GM23248 (cell line): ENCODE measurements around the gene AP1G2. TPM values are rescaled to one million over a fixed set of nuclear protein-coding genes. Genes with fewer than 3 reads are reported as not detected.

ENCODE experiments used
- DNase-seq: peaks from one replicate; pipeline ENCODE4 v3.0.0-alpha.2; 2015
- H2AFZ ChIP-seq: fragments of 200-600 bp; sonication (generic); 2 replicates; pipeline ENCODE4 v1.6.1; 2016; ENCODE audit warnings: antibody characterized with exemption
- H3F3A ChIP-seq: fragments of 200-600 bp; sonication (generic); 2 replicates; pipeline ENCODE4 v1.6.1; 2016; ENCODE audit warnings: mild to moderate bottlenecking, antibody characterized with exemption, mixed run types; ENCODE audit not compliant: insufficient read depth
- H3K27ac ChIP-seq: fragments of 200-600 bp; sonication (generic); 2 replicates; pipeline ENCODE4 v1.5.1; 2016; ENCODE audit warnings: mild to moderate bottlenecking
- H3K27me3 ChIP-seq: fragments of 200-600 bp; sonication (generic); replicated peaks from 2 replicates; pipeline ENCODE4 v1.6.1; 2016; ENCODE audit warnings: mild to moderate bottlenecking; ENCODE audit not compliant: insufficient read depth
- H3K36me3 ChIP-seq: fragments of 200-600 bp; sonication (generic); 2 replicates; pipeline ENCODE4 v1.6.1; 2016; ENCODE audit warnings: low read depth, mild to moderate bottlenecking
- H3K4me1 ChIP-seq: fragments of 200-600 bp; sonication (generic); 2 replicates; pipeline ENCODE4 v1.6.1; 2016; ENCODE audit warnings: mild to moderate bottlenecking; ENCODE audit not compliant: insufficient read depth
- H3K4me2 ChIP-seq: fragments of 200-600 bp; sonication (generic); one replicate; pipeline ENCODE4 v1.6.1; 2016; ENCODE audit warnings: mild to moderate bottlenecking; ENCODE audit not compliant: unreplicated experiment
- H3K4me3 ChIP-seq: fragments of 200-600 bp; sonication (generic); 2 replicates; pipeline ENCODE4 v1.5.1; 2016; ENCODE audit warnings: mild to moderate bottlenecking
- H3K79me2 ChIP-seq: fragments of 200-600 bp; sonication (generic); 2 replicates; pipeline ENCODE4 v1.6.1; 2016; ENCODE audit warnings: mild to moderate bottlenecking; ENCODE audit not compliant: insufficient read depth
- H3K9ac ChIP-seq: fragments of 200-600 bp; sonication (generic); 2 replicates; pipeline ENCODE4 v1.6.1; 2016; ENCODE audit warnings: mild to moderate bottlenecking
- H3K9me2 ChIP-seq: fragments of 200-600 bp; sonication (generic); 2 replicates; pipeline ENCODE4 v1.6.1; 2016; ENCODE audit warnings: mixed run types, mild to moderate bottlenecking, moderate library complexity; ENCODE audit not compliant: insufficient read depth
- H3K9me3 ChIP-seq: fragments of 200-600 bp; sonication (generic); one replicate; pipeline ENCODE4 v1.6.1; 2017; ENCODE audit warnings: low read depth
- H4K20me1 ChIP-seq: fragments of 200-600 bp; sonication (generic); 2 replicates; pipeline ENCODE4 v1.6.0; 2016; ENCODE audit not compliant: insufficient read depth
- EZH2 ChIP-seq: fragments of 200-600 bp; sonication (generic); IDR thresholded peaks from 2 replicates; pipeline ENCODE4 v1.6.1; 2018; ENCODE audit warnings: antibody characterized with exemption, mild to moderate bottlenecking; ENCODE audit not compliant: insufficient read depth, poor library complexity, severe bottlenecking
- EZH2phosphoT487 ChIP-seq: fragments of 200-600 bp; sonication (generic); IDR thresholded peaks from 2 replicates; pipeline ENCODE4 v1.6.1; 2018; ENCODE audit warnings: antibody characterized with exemption, moderate library complexity, mild to moderate bottlenecking, low read depth; ENCODE audit not compliant: insufficient read depth
- WGBS, 2 experiments: methylation state at CpG; one replicate each; pipeline ENCODE4 v1.1.6; 2015 to 2017; ENCODE audit warnings: low lambda C conversion rate in 2 of 2, low coverage in 1 of 2; ENCODE audit errors: missing lambda C conversion rate in 2 of 2; 5-methylcytosine and 5-hydroxymethylcytosine counted together
- in situ Hi-C: fragments of 300-500 bp; cut with MboI; formaldehyde crosslinking; loops from 2 replicates; pipeline ENCODE4 v1.15.0; 2020
- polyA plus RNA-seq: library from polyadenylated mRNA; unstranded; fragments of >200 nt; fragmentation: Nextera tagmentation; extraction: Ambion mirVana; gene quantifications from 2 replicates; pipeline ENCODE4 v1.2.1, GENCODE V29; 2016
- total RNA-seq: library from RNA; depleted of rRNA; stranded (reverse); fragments of >200 nt; shearing (Covaris generic); gene quantifications from 2 replicates; pipeline ENCODE4 v1.2.3, GENCODE V29; 2014

The AP1G2 gene
- total and polyA plus RNA-seq, 2 experiments from 2014 or later, result 10.2 to 13.7 TPM

DNA sequence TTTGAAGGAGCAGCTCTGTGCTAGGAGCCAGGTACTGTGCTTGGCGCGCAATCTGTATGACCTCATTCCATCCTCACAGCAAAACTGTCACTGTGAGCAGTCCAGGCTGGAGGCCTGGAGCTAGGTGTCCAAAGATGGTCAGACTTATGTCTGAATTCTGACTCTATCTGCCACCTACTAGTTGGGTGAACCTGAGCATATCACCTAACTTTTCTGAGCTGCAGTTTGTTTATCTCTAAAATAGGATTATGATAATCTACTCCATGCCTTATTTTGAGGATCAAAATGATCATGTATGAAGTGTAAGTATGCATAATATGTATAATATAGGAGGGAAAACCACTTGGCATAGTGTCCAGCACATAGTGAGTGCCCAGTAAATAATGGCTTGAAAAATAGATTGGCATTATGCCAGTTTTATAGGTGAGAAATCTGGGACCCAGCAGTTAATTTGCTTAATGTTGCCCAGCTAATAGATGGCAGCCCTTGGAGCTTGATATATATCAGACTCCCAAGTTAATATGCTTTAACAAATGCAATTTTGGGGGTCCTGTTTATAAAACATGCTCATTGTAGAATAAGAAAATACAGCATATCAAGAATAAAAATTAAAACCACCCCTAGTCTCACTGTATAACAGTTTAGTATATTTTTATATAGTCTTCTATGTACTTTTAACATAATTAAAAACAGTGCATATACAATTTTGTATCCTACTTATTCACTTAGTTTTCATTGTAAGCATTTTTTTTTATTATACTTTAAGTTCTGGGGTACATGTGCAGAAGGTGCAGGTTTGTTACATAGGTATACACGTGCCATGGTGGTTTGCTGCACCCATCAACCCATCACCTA is 15.5 kb upstream of the AP1G2 start:
- Histone ChIP-seq H3K9ac (no peak overlapping the region), H3K79me2 (no peaks in the 10 kb centered on the region), H3K27me3 (peaks cover 18% of the 10 kb centered on the region), H4K20me1 (no peaks in the 10 kb centered on the region), H3K4me3 (no peak overlapping the region), H3K9me3 (no peaks in the 10 kb centered on the region), H3K36me3 (no peaks in the 10 kb centered on the region), H2AFZ (no peak overlapping the region), H3K4me2 (no peak overlapping the region), H3F3A (no peaks in the 10 kb centered on the region), H3K27ac (no peak overlapping the region), H3K4me1 (no peaks in the 10 kb centered on the region), H3K9me2 (no peaks in the 10 kb centered on the region)
- no peak for DNase-seq
- in situ Hi-C loops, result no loop called here
- WGBS, 2 experiments, result 63 to 67% methylated on average over 3 of the region's 3 CpGs
- TF ChIP-seq EZH2 (no peak), EZH2phosphoT487 (no peak)

GRCh38 chr14:23580948-23581281 is 13.3 kb upstream of the AP1G2 start:
- no peaks in the 10 kb centered on the region for H3K9me3 ChIP-seq
- no peak overlapping the region for H2AFZ ChIP-seq
- H3F3A ChIP-seq, result no peaks in the 10 kb centered on the region
- 82 to 95% methylated on average over 6 to 8 of the region's 8 CpGs for WGBS, 2 experiments
- in situ Hi-C loops, result no loop called here
- no peaks in the 10 kb centered on the region for H3K9me2 ChIP-seq
- H3K27me3 ChIP-seq, result peaks cover 36% of the 10 kb centered on the region
- H3K36me3 ChIP-seq, result no peaks in the 10 kb centered on the region
- no peaks in the 10 kb centered on the region for H4K20me1 ChIP-seq
- H3K4me2 ChIP-seq, result no peak overlapping the region
- H3K9ac ChIP-seq, result no peak overlapping the region
- no peak for DNase-seq
- no peak for TF ChIP-seq EZH2phosphoT487
- no peak for TF ChIP-seq EZH2
- H3K4me3 ChIP-seq, result no peak overlapping the region
- no peaks in the 10 kb centered on the region for H3K4me1 ChIP-seq
- no peaks in the 10 kb centered on the region for H3K79me2 ChIP-seq
- no peak overlapping the region for H3K27ac ChIP-seq

DNA sequence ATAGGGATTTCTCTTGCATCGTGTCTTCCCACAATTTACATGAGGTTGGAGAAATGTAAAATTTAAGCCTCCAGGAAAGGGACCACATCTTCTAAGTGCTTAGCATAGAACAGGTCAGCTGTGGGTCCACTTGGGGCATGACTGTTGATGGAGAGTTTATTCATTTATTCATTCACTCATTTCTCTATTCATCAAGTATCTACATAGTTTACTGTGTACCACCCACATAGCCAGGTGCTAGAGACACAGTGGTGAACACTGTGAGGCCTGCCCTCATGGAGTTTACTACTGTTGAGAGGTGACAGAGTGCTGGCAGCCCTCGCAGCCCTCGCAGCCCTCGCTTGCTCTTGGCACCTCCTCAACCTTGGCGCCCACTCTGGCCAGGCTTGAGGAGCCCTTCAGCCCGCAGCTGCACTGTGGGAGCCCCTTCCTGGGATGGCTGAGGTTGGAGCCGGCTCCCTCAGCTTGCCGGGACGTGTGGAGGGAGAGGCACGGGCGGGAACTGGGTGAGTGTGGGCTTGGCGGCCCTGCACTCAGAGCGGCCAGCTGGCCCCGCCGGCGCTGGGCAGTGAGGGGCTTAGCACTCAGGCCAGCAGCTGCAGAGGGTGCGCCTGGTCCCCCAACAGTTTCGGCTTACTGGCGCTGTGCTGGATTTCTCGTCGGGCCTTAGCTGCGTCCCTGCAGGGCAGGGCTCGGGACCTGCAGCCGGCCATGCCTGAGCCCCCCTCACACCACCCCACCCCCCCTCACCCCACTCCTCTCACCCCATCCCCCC is 12.7 kb upstream of the AP1G2 start:
- Histone ChIP-seq H3K4me3 (no peak overlapping the region), H3K9me3 (no peaks in the 10 kb centered on the region), H3K79me2 (no peaks in the 10 kb centered on the region), H3K27ac (no peak overlapping the region), H2AFZ (no peak overlapping the region), H3K4me1 (no peaks in the 10 kb centered on the region), H3K9ac (no peak overlapping the region), H3F3A (no peaks in the 10 kb centered on the region), H3K4me2 (no peak overlapping the region), H3K36me3 (no peaks in the 10 kb centered on the region), H3K27me3 (peaks cover 39% of the 10 kb centered on the region), H3K9me2 (no peaks in the 10 kb centered on the region), H4K20me1 (no peaks in the 10 kb centered on the region)
- in situ Hi-C loops, result no loop called here
- WGBS, 2 experiments, result 64 to 73% methylated on average over 14 to 22 of the region's 24 CpGs
- TF ChIP-seq EZH2 (no peak), EZH2phosphoT487 (no peak)
- no peak for DNase-seq

- H3K9me2 ChIP-seq, result no peaks in the 10 kb centered on the region
- H3K79me2 ChIP-seq, result no peaks in the 10 kb centered on the region
- H3K36me3 ChIP-seq, result no peaks in the 10 kb centered on the region
- H3K27me3 ChIP-seq, result peaks cover 45% of the 10 kb centered on the region
- no peak for TF ChIP-seq EZH2phosphoT487
- TF ChIP-seq EZH2, result no peak
- DNase-seq, result no peak
- H4K20me1 ChIP-seq, result no peaks in the 10 kb centered on the region
- no peak overlapping the region for H3K4me3 ChIP-seq
- no peak overlapping the region for H2AFZ ChIP-seq
- H3K9ac ChIP-seq, result no peak overlapping the region
- H3K4me2 ChIP-seq, result no peak overlapping the region
- no peaks in the 10 kb centered on the region for H3K9me3 ChIP-seq
- H3F3A ChIP-seq, result no peaks in the 10 kb centered on the region
- in situ Hi-C loops, result no loop called here
- H3K4me1 ChIP-seq, result no peaks in the 10 kb centered on the region
- no peak overlapping the region for H3K27ac ChIP-seq
Measured at GRCh38 chr14:23579739-23580138, 12.1 kb upstream of the AP1G2 start.
